ENCODE results near the gene MAP3K19. TPM values are rescaled to one million over a fixed set of nuclear protein-coding genes. Genes with fewer than 3 reads are reported as not detected.

Gene MAP3K19
- total and polyA plus RNA-seq, 2 of the 8 experiments (the other 6 are each of a cell fraction or from before 2014, with no cell fraction given): not detected

- DNase-seq (ENCODE audit: low read depth in 1 of 2, low spot score in 2 of 2): no peak
- no peak overlapping the region for H3K14ac ChIP-seq (ENCODE audit: insufficient read length)
- H3K79me2 ChIP-seq (ENCODE audit: control insufficient read depth in 1 of 2, insufficient read depth in 2 of 2, low read length in 2 of 2): peaks cover 0 to 9% of the 10 kb centered on the region in 2 experiments; a peak in 1 of 4 replicates
- no peak overlapping the region for H3K27ac ChIP-seq (ENCODE audit: low read depth, low read length)
- peaks cover 14 to 84% (median 49%) of the 10 kb centered on the region in 4 experiments for H3K36me3 ChIP-seq (ENCODE audit: control insufficient read depth in 2 of 4, insufficient read depth in 4 of 4, low read length in 3 of 4)
- peaks cover 1 to 12% of the 10 kb centered on the region in 2 experiments for H4K20me1 ChIP-seq (replicated peaks in 1 of 2; ENCODE audit: control insufficient read depth in 1 of 2, insufficient read depth in 2 of 2, low read length in 2 of 2)
- no peak overlapping the region for H3K4me3 ChIP-seq (ENCODE audit: extremely low read depth in 1 of 4, insufficient read depth in 2 of 4, low read depth in 3 of 4, low read length in 4 of 4)
- H3K23ac ChIP-seq (ENCODE audit: insufficient read length): no peak overlapping the region
- H2BK12ac ChIP-seq (ENCODE audit: low read depth, low read length): no peak overlapping the region
- no peak overlapping the region for H2AK5ac ChIP-seq (ENCODE audit: low read depth, low read length)
- no peak overlapping the region for H2AFZ ChIP-seq (ENCODE audit: low read length)
- ChIA-PET POLR2A (ENCODE audit: partially characterized antibody) (interaction anchor here (0.6 to 1.1 kb wide), 2 partner anchors 9 to 10 kb away, joined by 3 to 4 read pairs; no protein-coding TSS in a partner anchor), CTCF (ENCODE audit: partially characterized antibody) (no interaction called here)
- H4K91ac ChIP-seq (replicated peaks; ENCODE audit: insufficient read length, low read length): no peak overlapping the region
- TF ChIP-seq BCL11A (IDR thresholded peaks at IDR 0.05; ENCODE audit: low read depth in 2 of 2, low read length in 2 of 2) (no peak), TBP (IDR thresholded peaks at IDR 0.05; ENCODE audit: low read depth, low read length) (no peak), TEAD4 (IDR thresholded peaks at IDR 0.05; ENCODE audit: low read depth, low read length) (no peak), RFX5 (IDR thresholded peaks at IDR 0.05; ENCODE audit: borderline replicate concordance, low read depth, low read length) (no peak), PHF8 (conservative IDR thresholded peaks at IDR 0.05; ENCODE audit: low read depth, low read length) (no peak), SP2 (IDR thresholded peaks at IDR 0.05; ENCODE audit: low read length) (no peak), NRF1 (IDR thresholded peaks at IDR 0.05; ENCODE audit: low read depth, low read length) (no peak), ATF2 (IDR thresholded peaks at IDR 0.05; ENCODE audit: low read length) (no peak), SP1 (IDR thresholded peaks at IDR 0.05; ENCODE audit: low read depth, low read length) (no peak), CREB1 (IDR thresholded peaks at IDR 0.05) (no peak)
- H3K27me3 ChIP-seq (replicated peaks in 1 of 4; ENCODE audit: control insufficient read depth in 3 of 4, extremely low read depth in 1 of 4, insufficient read depth in 3 of 4, low read length in 3 of 4): no peaks in the 10 kb centered on the region
- H2BK5ac ChIP-seq (ENCODE audit: low read depth, low read length): no peak overlapping the region
- no peak overlapping the region for H3K9ac ChIP-seq (replicated peaks in 1 of 4; ENCODE audit: extremely low read depth in 1 of 4, low read depth in 3 of 4, low read length in 3 of 4)
- 94% methylated on average over 7 of the region's 7 CpGs; no CpG with 5 or more reads in 1 of the 2 experiments for WGBS, 2 experiments (ENCODE audit: extremely low coverage in 1 of 2, insufficient coverage in 1 of 2, insufficient read length in 1 of 2, insufficient replicate concordance in 2 of 2, low coverage in 1 of 2, low lambda C conversion rate in 2 of 2, missing lambda C conversion rate in 1 of 2)
- H3K4ac ChIP-seq (replicated peaks; ENCODE audit: insufficient read length, low read depth, low read length): no peak overlapping the region
- no peak overlapping the region for H2BK120ac ChIP-seq (replicated peaks; ENCODE audit: low read depth, low read length)
- H3K23me2 ChIP-seq (ENCODE audit: low read depth, low read length): no peaks in the 10 kb centered on the region
- H2BK20ac ChIP-seq (ENCODE audit: low read length): no peak overlapping the region
- H3K4me1 ChIP-seq (replicated peaks in 1 of 4; ENCODE audit: control insufficient read depth in 3 of 4, insufficient read depth in 4 of 4, low read length in 3 of 4): no peaks in the 10 kb centered on the region
- H3K4me2 ChIP-seq (ENCODE audit: insufficient read depth in 1 of 2, low read depth in 2 of 2, low read length in 2 of 2): no peak overlapping the region
- H3K56ac ChIP-seq (replicated peaks; ENCODE audit: insufficient read length, low read depth, low read length): no peak overlapping the region
- H4K5ac ChIP-seq (ENCODE audit: insufficient read length, low read depth, low read length): no peak overlapping the region
- H4K8ac ChIP-seq (ENCODE audit: extremely low read depth, insufficient read depth, low read length): no peak overlapping the region
- peaks cover 7% of the 10 kb centered on the region; the same call in 1 of the 2 replicates for H3K79me1 ChIP-seq (ENCODE audit: low read depth, low read length)
- FAIRE-seq: no peak
- H2BK15ac ChIP-seq (ENCODE audit: low read length): no peak overlapping the region
- H3K18ac ChIP-seq (ENCODE audit: extremely low read depth, low read length): no peak overlapping the region
- no peaks in the 10 kb centered on the region for H3K9me3 ChIP-seq (ENCODE audit: insufficient read depth in 2 of 2, low read depth in 1 of 2, low read length in 1 of 2)
Measured at GRCh38 chr2:134949981-134950708, 97.1 kb downstream of the MAP3K19 start.

Data from H1 (cell line).